ENCODE measurements around the gene SIPA1L3.

SIPA1L3 gene

GRCh38 chr19:37977992-37978391, 71.0 kb downstream of the SIPA1L3 start:
- no peak for DNase-seq

GRCh38 chr19:37979547-37980082, 72.6 kb downstream of the SIPA1L3 start:
- no peak for DNase-seq

- no peak for DNase-seq
Observed at GRCh38 chr19:37980419-37981170, 73.6 kb downstream of the SIPA1L3 start.

GRCh38 chr19:37981785-37982475, 74.9 kb downstream of the SIPA1L3 start:
- DNase-seq = no peak

GRCh38 chr19:37982655-37983054, 75.6 kb downstream of the SIPA1L3 start:
- DNase-seq = no peak

GRCh38 chr19:37983153-37983552, 76.1 kb downstream of the SIPA1L3 start:
- DNase-seq = no peak

GRCh38 chr19:37983916-37984315, 76.9 kb downstream of the SIPA1L3 start:
- DNase-seq = no peak

GRCh38 chr19:37986048-37986750, 79.2 kb downstream of the SIPA1L3 start:
- no peak for DNase-seq

GRCh38 chr19:37987356-37988332, 80.6 kb downstream of the SIPA1L3 start:
- no peak for DNase-seq

GRCh38 chr19:37988758-37989635, 82.0 kb downstream of the SIPA1L3 start:
- no peak for DNase-seq

GRCh38 chr19:37989855-37990254, 82.8 kb downstream of the SIPA1L3 start:
- no peak for DNase-seq

- no peak for DNase-seq
Observed at GRCh38 chr19:37990362-37990761, 83.4 kb downstream of the SIPA1L3 start.

- no peak for DNase-seq
Observed at GRCh38 chr19:37991176-37991835, 84.3 kb downstream of the SIPA1L3 start.

- no peak for DNase-seq
Observed at GRCh38 chr19:37991841-37992248, 84.8 kb downstream of the SIPA1L3 start.

- DNase-seq = no peak
Observed at GRCh38 chr19:37992761-37993160, 85.8 kb downstream of the SIPA1L3 start.

GRCh38 chr19:37994823-37995130, 87.8 kb downstream of the SIPA1L3 start:
- no peak for DNase-seq

GRCh38 chr19:37995346-37995745, 88.3 kb downstream of the SIPA1L3 start:
- DNase-seq = no peak

- DNase-seq = no peak
Observed at GRCh38 chr19:37997911-37998344, 90.9 kb downstream of the SIPA1L3 start.

- no peak for DNase-seq
Observed at GRCh38 chr19:37998801-37999308, 91.8 kb downstream of the SIPA1L3 start.
